Large intestine (tissue), 3 donors: ENCODE results near the gene UBE2D4. TPM values are rescaled to one million over a fixed set of nuclear protein-coding genes. Genes with fewer than 3 reads are reported as not detected.

ENCODE experiments used
- DNase-seq, 2 donors: peaks; one replicate each; pipeline versions ENCODE4 v3.0.0 to v3.0.0-alpha.2; 2013
- H3K27ac ChIP-seq: one replicate; pipeline ENCODE4 v1.5.1; 2013; ENCODE audit warnings: low read length
- H3K27me3 ChIP-seq: 2 replicates; pipeline ENCODE4 v1.6.1; 2013; ENCODE audit warnings: low read length; ENCODE audit not compliant: control insufficient read depth, insufficient read depth
- H3K36me3 ChIP-seq: 2 replicates; pipeline ENCODE4 v1.6.1; 2013; ENCODE audit warnings: low read length; ENCODE audit not compliant: control insufficient read depth, insufficient read depth
- H3K4me1 ChIP-seq: one replicate; pipeline ENCODE4 v1.6.1; 2013; ENCODE audit warnings: low read length; ENCODE audit not compliant: control insufficient read depth, insufficient read depth
- H3K4me3 ChIP-seq: one replicate; pipeline ENCODE4 v1.5.1; 2013; ENCODE audit warnings: low read length
- H3K9me3 ChIP-seq: one replicate; pipeline ENCODE4 v1.6.1; 2013; ENCODE audit warnings: mild to moderate bottlenecking, low read depth, low read length, moderate library complexity; ENCODE audit not compliant: control insufficient read depth
- WGBS: methylation state at CpG from one replicate; pipeline ENCODE4 v1.1.5; 2013; ENCODE audit warnings: low lambda C conversion rate; ENCODE audit not compliant: insufficient coverage; 5-methylcytosine and 5-hydroxymethylcytosine counted together
- polyA plus RNA-seq: library from polyadenylated mRNA; unstranded; fragments of 120-200 nt; gene quantifications from one replicate; pipeline ENCODE4 v1.2.1, GENCODE V29; 2013

The UBE2D4 gene
- polyA plus RNA-seq, 1 donor = 13.3 TPM

GRCh38 chr7:43906331-43907010, 19.8 kb upstream of the UBE2D4 start, which contains the start of gene URGCP:
URGCP (minus strand) TSS chr7:43906596; CDS start chr7:43906575, 21 bp downstream.
- peak; percentile 35 to 72 for DNase-seq
- Histone ChIP-seq H3K27ac (peak within 1 kb of the TSS; percentile 95), H3K27me3 (no peaks in the 10 kb centered on the region), H3K9me3 (no peaks in the 10 kb centered on the region), H3K36me3 (peaks cover 9% of the 10 kb centered on the region), H3K4me3 (peak within 1 kb of the TSS; percentile 56), H3K4me1 (peaks cover 11% of the 10 kb centered on the region)
- WGBS = no CpG with 5 or more reads among the region's 73 CpGs

DNA sequence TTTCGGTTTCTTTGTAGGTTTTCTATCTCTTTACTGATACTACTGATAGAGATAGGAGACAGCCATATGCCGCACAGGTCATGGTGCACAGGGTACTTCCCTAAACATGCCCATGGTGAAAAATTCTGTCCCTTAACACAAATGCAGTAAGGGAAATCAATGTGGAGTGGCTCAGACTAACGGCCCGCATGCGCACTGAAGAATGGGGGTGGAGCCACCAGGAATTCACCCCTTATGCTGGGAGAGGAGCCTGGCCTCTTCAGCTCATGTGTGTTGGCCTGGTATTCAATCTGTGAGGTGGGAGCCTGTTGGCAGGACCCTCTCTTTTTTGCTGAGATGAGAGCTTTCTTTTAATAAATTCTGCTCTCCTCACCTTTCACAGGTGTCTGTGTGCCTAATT, 11.4 kb upstream of the UBE2D4 start:
- no peak overlapping the region for H3K4me3 ChIP-seq
- WGBS = 100% methylated on average over 1 of the region's 5 CpGs
- no peak overlapping the region for H3K27ac ChIP-seq
- no peaks in the 10 kb centered on the region for H3K4me1 ChIP-seq
- peaks cover 9% of the 10 kb centered on the region for H3K9me3 ChIP-seq
- no peak for DNase-seq
- peaks cover 7% of the 10 kb centered on the region for H3K36me3 ChIP-seq
- no peaks in the 10 kb centered on the region for H3K27me3 ChIP-seq

DNA sequence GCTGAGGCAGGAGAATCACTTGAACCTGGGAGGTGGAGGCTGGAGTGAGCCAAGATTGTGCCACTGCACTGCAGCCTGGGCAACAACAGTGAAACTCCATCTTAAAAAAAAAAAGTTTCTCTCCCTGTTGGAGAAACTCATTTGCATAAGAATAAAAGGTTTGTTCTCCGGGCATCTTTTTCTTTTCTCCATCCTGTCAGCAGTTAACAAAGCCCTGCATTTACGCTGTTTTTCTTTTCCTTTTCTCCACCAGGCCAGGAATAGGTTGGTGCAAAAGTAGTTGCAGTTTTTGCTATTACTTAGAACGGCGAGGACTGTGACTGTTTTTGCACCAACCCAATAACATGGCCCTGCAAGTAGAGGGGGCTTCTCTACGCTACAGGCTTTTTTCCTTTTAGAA, 10.3 kb upstream of the UBE2D4 start:
- Histone ChIP-seq H3K4me1 (peaks cover 5% of the 10 kb centered on the region), H3K27me3 (no peaks in the 10 kb centered on the region), H3K27ac (no peak overlapping the region), H3K9me3 (peaks cover 9% of the 10 kb centered on the region), H3K4me3 (no peak overlapping the region), H3K36me3 (peaks cover 7% of the 10 kb centered on the region)
- DNase-seq = no peak
- WGBS = 88% methylated on average over 2 of the region's 5 CpGs

DNA sequence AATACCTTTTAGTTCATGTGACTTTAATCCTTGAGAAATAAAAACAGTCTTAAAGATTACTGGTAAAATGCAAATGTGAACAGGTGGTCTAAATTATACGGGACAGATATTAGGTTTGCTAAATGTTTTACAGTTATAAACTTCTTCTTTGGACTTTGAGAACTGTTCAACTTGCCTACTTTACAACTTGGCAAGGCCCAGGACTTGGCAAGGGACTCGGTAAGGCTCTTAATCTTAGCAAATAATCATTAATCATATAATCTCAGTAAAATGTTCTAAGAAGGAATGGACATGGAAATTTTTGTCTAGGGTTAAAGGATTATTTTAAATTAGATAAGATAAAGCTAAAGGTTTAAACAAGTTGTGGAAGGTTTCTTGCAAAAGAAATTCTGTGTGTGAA, 4.8 kb upstream of the UBE2D4 start:
- Histone ChIP-seq H3K27ac (no peak overlapping the region), H3K36me3 (peaks cover 7% of the 10 kb centered on the region), H3K4me3 (no peak overlapping the region), H3K9me3 (no peaks in the 10 kb centered on the region), H3K27me3 (no peaks in the 10 kb centered on the region), H3K4me1 (peaks cover 5% of the 10 kb centered on the region)
- no peak for DNase-seq
- WGBS = no CpG with 5 or more reads among the region's 2 CpGs

- no peaks in the 10 kb centered on the region for H3K27me3 ChIP-seq
- H3K9me3 ChIP-seq = no peaks in the 10 kb centered on the region
- no peak overlapping the region for H3K27ac ChIP-seq
- peaks cover 5% of the 10 kb centered on the region for H3K4me1 ChIP-seq
- H3K36me3 ChIP-seq = peaks cover 7% of the 10 kb centered on the region
- no peak overlapping the region for H3K4me3 ChIP-seq
- 100% methylated on average over 2 of the region's 4 CpGs for WGBS
- DNase-seq = no peak
Observed at GRCh38 chr7:43922726-43923125, 3.5 kb upstream of the UBE2D4 start.

GRCh38 chr7:43926798-43927123, 525 bp downstream of the UBE2D4 start:
- peak overlapping the region; percentile 64 for H3K4me3 ChIP-seq
- DNase-seq = no peak

GRCh38 chr7:43927810-43928209, 1.6 kb downstream of the UBE2D4 start:
- Histone ChIP-seq H3K27me3 (no peaks in the 10 kb centered on the region), H3K4me3 (no peak overlapping the region), H3K27ac (no peak overlapping the region), H3K9me3 (no peaks in the 10 kb centered on the region), H3K4me1 (no peaks in the 10 kb centered on the region), H3K36me3 (no peaks in the 10 kb centered on the region)
- no peak for DNase-seq
- WGBS = 100% methylated on average over 1 of the region's 4 CpGs

More at GRCh38 chr7:43926798-43927123, 525 bp downstream of the UBE2D4 start:
- no peaks in the 10 kb centered on the region for H3K36me3 ChIP-seq
- H3K27ac ChIP-seq = peak overlapping the region; percentile 90
- no peaks in the 10 kb centered on the region for H3K9me3 ChIP-seq
- WGBS = no CpG with 5 or more reads among the region's 6 CpGs
- no peaks in the 10 kb centered on the region for H3K27me3 ChIP-seq
- no peaks in the 10 kb centered on the region for H3K4me1 ChIP-seq

DNA sequence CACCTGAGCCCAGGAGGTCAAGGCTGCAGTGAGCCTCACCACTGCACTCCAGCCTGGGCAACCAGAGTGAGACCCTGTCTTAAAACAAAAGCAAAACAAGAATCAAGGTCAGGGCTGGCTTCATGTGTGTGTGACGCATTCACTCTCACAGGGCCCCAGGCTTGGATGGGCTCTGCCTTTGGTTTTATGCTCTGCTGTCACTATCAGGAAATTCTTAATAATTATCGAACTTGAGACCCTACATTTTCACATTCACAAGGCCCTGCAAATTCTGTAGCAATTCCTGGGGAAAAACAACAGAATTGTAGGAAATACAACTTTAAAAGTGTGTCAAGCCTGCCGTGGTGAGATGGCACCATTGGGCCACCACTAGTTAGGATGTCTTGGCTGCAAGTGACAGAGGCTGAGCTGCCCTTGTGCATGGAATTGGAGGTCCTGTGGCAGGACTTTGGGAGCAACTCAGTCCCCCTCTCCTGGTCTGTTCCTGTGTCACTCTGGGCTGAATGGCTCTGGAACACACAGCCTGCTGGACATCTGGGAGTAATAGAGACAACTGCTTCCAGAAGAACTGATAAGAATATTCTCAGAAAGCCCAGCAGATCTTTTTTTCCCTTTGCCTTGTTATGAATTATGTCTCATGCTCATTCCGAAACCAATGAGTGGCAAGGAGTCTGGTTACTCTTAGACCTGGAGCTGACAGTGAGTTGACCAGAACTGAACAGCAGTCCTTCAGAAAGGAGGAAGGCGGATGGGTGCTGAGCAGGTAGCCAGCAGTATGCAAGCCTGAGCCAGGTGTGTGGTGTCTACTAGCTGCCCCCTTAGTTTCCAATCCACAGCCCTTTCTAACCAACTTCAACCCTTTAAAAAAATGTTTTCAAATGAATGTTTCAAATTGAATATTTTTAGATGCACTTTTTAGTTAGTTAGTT, 3.6 kb downstream of the UBE2D4 start:
- no peaks in the 10 kb centered on the region for H3K9me3 ChIP-seq
- no peaks in the 10 kb centered on the region for H3K4me1 ChIP-seq
- H3K36me3 ChIP-seq = no peaks in the 10 kb centered on the region
- H3K27ac ChIP-seq = no peak overlapping the region
- no peak for DNase-seq
- no CpG with 5 or more reads among the region's 5 CpGs for WGBS
- no peaks in the 10 kb centered on the region for H3K27me3 ChIP-seq
- H3K4me3 ChIP-seq = no peak overlapping the region

DNA sequence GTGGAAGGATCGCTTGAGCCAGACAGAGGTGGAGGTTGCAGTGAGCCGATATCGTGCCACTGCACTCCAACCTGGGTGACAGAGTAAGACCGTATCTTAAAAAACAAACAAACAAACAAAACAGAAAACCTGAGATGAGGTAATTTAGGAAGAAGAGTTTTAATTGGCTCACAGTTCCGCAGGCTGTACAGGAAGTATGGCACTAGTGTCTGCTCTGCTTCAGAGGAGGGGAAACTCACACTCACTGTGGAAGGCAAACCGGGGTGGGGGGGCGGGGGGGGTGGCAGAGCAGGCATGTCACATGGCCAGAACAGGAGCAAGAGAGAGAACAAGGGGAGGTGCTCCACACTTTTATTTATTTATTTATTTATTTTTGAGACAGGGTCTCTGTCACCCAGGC, 5.1 kb downstream of the UBE2D4 start:
- WGBS = 80% methylated on average over 1 of the region's 7 CpGs
- no peaks in the 10 kb centered on the region for H3K9me3 ChIP-seq
- no peaks in the 10 kb centered on the region for H3K4me1 ChIP-seq
- no peaks in the 10 kb centered on the region for H3K27me3 ChIP-seq
- no peak overlapping the region for H3K4me3 ChIP-seq
- H3K27ac ChIP-seq = no peak overlapping the region
- DNase-seq = no peak
- no peaks in the 10 kb centered on the region for H3K36me3 ChIP-seq

GRCh38 chr7:43933902-43934560, 7.8 kb downstream of the UBE2D4 start:
- Histone ChIP-seq H3K4me1 (no peaks in the 10 kb centered on the region), H3K27ac (no peak overlapping the region), H3K4me3 (no peak overlapping the region), H3K9me3 (no peaks in the 10 kb centered on the region), H3K27me3 (no peaks in the 10 kb centered on the region), H3K36me3 (no peaks in the 10 kb centered on the region)
- DNase-seq = no peak
- WGBS = no CpG with 5 or more reads among the region's 3 CpGs
